ENCODE results near the gene ADGRB3. TPM values are rescaled to one million over a fixed set of nuclear protein-coding genes. Genes with fewer than 3 reads are reported as not detected.

ADGRB3 gene
- total and polyA plus RNA-seq, 10 of the 15 experiments (the other 5 are each of a cell fraction or from before 2014, with no cell fraction given), result 0.03 to 0.06 TPM; not detected in 8

DNA sequence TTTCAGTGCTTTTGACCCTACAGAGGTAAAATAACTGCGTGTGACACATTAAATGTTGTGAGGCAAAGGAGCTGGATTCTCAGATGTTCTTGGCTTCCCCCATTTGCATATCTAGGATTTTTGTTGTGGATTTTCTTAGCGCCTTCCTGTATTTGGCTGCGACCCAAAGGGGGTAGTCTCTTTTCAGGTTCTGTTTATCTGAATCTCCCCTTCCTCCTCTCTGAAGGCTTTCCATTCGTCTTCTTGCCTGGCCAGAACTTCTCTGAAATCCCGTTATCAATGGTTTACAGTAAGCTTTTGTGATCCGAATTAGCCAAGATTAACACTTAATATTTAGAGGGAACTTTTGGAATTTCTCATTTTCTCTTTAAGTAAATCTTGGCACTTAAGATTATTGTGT lies 60.8 kb downstream of the ADGRB3 start:
- TF ChIP-seq RB1 (IDR thresholded peaks at IDR 0.05; ENCODE audit: borderline replicate concordance), result no peak
- TF ChIP-seq, protein P1, sequence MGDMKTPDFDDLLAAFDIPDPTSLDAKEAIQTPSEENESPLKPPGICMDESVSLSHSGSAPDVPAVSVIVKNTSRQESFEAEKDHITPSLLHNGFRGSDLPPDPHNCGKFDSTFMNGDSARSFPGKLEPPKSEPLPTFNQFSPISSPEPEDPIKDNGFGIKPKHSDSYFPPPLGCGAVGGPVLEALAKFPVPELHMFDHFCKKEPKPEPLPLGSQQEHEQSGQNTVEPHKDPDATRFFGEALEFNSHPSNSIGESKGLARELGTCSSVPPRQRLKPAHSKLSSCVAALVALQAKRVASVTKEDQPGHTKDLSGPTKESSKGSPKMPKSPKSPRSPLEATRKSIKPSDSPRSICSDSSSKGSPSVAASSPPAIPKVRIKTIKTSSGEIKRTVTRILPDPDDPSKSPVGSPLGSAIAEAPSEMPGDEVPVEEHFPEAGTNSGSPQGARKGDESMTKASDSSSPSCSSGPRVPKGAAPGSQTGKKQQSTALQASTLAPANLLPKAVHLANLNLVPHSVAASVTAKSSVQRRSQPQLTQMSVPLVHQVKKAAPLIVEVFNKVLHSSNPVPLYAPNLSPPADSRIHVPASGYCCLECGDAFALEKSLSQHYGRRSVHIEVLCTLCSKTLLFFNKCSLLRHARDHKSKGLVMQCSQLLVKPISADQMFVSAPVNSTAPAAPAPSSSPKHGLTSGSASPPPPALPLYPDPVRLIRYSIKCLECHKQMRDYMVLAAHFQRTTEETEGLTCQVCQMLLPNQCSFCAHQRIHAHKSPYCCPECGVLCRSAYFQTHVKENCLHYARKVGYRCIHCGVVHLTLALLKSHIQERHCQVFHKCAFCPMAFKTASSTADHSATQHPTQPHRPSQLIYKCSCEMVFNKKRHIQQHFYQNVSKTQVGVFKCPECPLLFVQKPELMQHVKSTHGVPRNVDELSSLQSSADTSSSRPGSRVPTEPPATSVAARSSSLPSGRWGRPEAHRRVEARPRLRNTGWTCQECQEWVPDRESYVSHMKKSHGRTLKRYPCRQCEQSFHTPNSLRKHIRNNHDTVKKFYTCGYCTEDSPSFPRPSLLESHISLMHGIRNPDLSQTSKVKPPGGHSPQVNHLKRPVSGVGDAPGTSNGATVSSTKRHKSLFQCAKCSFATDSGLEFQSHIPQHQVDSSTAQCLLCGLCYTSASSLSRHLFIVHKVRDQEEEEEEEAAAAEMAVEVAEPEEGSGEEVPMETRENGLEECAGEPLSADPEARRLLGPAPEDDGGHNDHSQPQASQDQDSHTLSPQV (IDR thresholded peaks at IDR 0.05), result no peak
- no peak for TF ChIP-seq MEF2A (IDR thresholded peaks at IDR 0.05; ENCODE audit: insufficient read depth, low read depth, low read length)
- TF ChIP-seq SREBF2 (IDR thresholded peaks at IDR 0.05; ENCODE audit: low read length), result no peak
- TF ChIP-seq, protein P2, sequence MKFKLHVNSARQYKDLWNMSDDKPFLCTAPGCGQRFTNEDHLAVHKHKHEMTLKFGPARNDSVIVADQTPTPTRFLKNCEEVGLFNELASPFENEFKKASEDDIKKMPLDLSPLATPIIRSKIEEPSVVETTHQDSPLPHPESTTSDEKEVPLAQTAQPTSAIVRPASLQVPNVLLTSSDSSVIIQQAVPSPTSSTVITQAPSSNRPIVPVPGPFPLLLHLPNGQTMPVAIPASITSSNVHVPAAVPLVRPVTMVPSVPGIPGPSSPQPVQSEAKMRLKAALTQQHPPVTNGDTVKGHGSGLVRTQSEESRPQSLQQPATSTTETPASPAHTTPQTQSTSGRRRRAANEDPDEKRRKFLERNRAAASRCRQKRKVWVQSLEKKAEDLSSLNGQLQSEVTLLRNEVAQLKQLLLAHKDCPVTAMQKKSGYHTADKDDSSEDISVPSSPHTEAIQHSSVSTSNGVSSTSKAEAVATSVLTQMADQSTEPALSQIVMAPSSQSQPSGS (IDR thresholded peaks at IDR 0.05; ENCODE audit: low read length), result no peak
- no peak for TF ChIP-seq POLR2AphosphoS5 (IDR thresholded peaks at IDR 0.05; ENCODE audit: low read length)
- TF ChIP-seq SMAD5 (IDR thresholded peaks at IDR 0.05; ENCODE audit: low read depth), result no peak
- TF ChIP-seq SIN3A (IDR thresholded peaks at IDR 0.05; ENCODE audit: low read depth, low read length), result no peak
- H3K4me3 ChIP-seq, result no peak overlapping the region
- H3K4me1 ChIP-seq (ENCODE audit: control insufficient read depth, insufficient read depth, low read length), result no peaks in the 10 kb centered on the region
- DNase-seq (ENCODE audit: low read depth, low spot score), result no peak
- in situ Hi-C loops (cut with MboI), result no loop called here
- H3K9ac ChIP-seq (ENCODE audit: control insufficient read depth, insufficient read depth, low read length), result no peak overlapping the region
- no peak for ATAC-seq
- intact Hi-C loops (cut with micrococcal nuclease; ENCODE audit: unreplicated experiment), result no loop called here
- no peaks in the 10 kb centered on the region for H3K27me3 ChIP-seq (replicated peaks in 1 of 2; ENCODE audit: control insufficient read depth in 2 of 2, insufficient read depth in 2 of 2, low read length in 1 of 2)
- ChIA-PET CTCF (interaction anchor here (1.5 kb wide), 1 partner anchor 13 kb away, joined by 3 read pairs; no protein-coding TSS in a partner anchor), RAD21 (ENCODE audit: unreplicated experiment) (no interaction called here), SMC1A (ENCODE audit: uncharacterized antibody, unreplicated experiment) (no interaction called here), POLR2A (no interaction called here)
- no peaks in the 10 kb centered on the region for H3K79me2 ChIP-seq (ENCODE audit: control insufficient read depth, insufficient read depth, low read length)
- 12% methylated on average over 6 of the region's 6 CpGs for WGBS (ENCODE audit: insufficient coverage, insufficient replicate concordance, low lambda C conversion rate, missing lambda C conversion rate)
- H3K4me2 ChIP-seq (ENCODE audit: control insufficient read depth, insufficient read depth), result no peak overlapping the region
- H3K27ac ChIP-seq (ENCODE audit: control insufficient read depth, insufficient read depth), result no peak overlapping the region
- H4K20me1 ChIP-seq (ENCODE audit: control insufficient read depth, insufficient read depth), result no peaks in the 10 kb centered on the region
- no peak for FAIRE-seq
- BruUV-seq (replicated peaks), result no TSS peak
- no peak overlapping the region for H2AFZ ChIP-seq (ENCODE audit: control insufficient read depth, low read depth, low read length)
- no peaks in the 10 kb centered on the region for H3K9me3 ChIP-seq (replicated peaks; ENCODE audit: control insufficient read depth, insufficient read depth, low read length)
- H3K36me3 ChIP-seq (ENCODE audit: control insufficient read depth in 2 of 2, insufficient read depth in 2 of 2, low read length in 1 of 2), result no peaks in the 10 kb centered on the region
